Anterior cingulate cortex (tissue), 58 donors: ENCODE data around the gene SART1.

Experiments used
- DNase-seq, 58 donors: peaks; one replicate each; lab custom pipeline; 2025; lab: John Stamatoyannopoulos, UW

SART1 gene, protein sequence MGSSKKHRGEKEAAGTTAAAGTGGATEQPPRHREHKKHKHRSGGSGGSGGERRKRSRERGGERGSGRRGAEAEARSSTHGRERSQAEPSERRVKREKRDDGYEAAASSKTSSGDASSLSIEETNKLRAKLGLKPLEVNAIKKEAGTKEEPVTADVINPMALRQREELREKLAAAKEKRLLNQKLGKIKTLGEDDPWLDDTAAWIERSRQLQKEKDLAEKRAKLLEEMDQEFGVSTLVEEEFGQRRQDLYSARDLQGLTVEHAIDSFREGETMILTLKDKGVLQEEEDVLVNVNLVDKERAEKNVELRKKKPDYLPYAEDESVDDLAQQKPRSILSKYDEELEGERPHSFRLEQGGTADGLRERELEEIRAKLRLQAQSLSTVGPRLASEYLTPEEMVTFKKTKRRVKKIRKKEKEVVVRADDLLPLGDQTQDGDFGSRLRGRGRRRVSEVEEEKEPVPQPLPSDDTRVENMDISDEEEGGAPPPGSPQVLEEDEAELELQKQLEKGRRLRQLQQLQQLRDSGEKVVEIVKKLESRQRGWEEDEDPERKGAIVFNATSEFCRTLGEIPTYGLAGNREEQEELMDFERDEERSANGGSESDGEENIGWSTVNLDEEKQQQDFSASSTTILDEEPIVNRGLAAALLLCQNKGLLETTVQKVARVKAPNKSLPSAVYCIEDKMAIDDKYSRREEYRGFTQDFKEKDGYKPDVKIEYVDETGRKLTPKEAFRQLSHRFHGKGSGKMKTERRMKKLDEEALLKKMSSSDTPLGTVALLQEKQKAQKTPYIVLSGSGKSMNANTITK

DNA sequence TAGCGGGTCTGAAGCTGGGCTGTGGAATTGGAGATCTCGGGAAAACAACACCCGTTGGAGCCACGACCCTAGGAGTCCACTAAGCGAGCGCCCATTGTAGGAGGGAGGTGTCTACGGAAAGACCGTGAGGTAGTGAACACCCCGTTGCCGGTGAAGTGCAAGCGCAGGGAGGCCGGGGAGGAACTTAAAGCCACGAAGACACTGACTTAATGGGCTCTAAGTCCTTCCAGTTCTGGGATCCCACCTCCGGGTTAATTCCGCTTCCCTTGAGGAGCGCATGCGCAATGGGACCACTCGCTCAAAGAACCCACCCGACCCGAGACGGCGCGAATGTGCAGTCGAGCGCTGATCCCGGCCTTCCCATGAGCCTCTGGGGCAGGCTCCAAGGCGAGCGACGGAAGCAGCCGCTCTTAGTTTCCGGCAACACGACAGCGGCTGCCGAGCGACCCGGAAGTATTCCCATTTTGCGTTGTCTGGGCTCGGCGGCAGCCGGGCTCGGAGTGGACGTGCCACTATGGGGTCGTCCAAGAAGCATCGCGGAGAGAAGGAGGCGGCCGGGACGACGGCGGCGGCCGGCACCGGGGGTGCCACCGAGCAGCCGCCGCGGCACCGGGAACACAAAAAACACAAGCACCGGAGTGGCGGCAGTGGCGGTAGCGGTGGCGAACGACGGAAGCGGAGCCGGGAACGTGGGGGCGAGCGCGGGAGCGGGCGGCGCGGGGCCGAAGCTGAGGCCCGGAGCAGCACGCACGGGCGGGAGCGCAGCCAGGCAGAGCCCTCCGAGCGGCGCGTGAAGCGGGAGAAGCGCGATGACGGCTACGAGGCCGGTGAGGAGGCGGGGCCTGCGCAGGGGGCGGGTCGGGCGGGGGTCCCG lies at the start of gene SART1:
TSS of gene SART1 (plus strand) at position 468 of the 874 bp plus-strand sequence. CDS start at position 515, 47 bp downstream.
- DNase-seq: peak; percentile 84 to 99 (median 96)

DNA sequence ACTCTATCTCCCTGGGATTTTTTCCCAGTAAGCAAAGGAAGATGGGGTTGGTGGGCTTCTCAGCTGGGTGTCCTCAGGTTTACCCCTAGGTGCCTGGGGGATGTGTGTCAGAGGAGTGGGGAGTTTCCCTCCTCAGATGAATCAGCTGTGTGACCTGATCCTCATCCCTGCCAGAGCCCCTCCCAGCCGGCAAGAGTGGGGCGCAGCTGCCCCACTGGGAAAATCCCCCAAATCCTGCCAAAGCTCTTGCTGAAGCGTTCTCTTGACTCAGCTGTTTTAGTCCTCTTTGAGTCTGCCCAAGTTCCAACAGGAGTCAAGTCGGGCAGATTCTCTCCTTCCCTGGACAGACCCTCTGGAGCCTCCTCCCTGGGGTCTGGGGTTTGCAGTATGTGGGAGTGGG lies 48.7 kb upstream of the SART1 start:
- DNase-seq: no peak

DNA sequence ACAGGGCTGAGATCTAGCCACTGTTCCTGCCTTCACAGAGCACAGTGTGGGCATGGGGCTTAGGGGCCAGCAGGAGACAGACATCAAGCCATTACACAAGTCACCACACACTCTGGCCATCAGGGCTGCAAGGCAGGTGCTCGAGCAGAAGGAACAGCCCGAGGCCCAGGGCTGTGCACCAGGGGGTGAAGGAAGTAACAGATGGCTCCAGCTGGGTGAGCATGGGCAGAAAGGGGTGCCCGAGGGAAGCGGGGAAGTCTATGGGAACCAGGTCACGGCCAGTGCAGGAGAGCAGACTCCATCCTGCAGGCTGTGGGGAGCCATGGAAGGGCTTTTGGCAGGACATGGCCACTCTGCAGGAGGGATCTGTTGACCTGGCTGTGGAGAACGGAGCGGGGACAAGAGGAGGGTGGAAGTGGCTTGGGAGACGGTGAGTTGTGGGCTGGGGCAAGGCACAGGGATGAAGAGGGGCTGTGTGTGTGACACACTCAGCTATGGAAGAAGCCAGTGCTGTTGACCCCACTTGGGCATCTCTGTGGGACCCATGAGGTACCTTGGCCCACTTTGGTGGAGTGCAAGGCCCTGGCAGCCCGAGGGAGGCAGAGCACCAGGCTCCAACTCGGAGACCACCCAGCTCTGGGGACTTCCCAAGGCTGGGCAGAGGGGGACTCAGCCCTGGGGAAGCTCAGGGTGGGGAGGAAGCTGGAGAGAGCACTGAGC lies 46.3 kb upstream of the SART1 start:
- peak in 1 of 58 donors; percentile 31 for DNase-seq

DNA sequence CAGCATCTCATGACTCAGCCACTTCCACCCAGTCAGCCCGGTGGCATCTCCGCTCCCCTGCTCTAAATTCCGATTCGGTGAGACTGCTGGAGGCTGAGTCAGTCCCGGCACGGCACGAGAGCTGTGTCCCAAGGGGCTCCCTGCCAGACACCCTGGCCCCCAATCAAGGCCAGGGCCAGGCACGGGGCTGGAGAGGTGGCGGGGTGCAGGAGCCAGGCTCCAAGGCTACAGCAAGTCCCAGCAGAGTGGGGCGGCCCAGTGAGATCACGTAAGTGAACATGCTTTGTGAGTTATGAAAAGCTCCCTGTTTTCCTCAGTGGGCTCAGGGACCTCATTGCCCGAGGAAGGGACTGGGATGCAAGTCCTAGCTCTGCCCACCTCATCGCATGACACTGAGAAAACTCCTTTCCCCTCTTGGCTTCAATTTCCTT lies 45.7 kb upstream of the SART1 start:
- DNase-seq: peak in 17 of 58 donors; percentile 8 to 76 (median 40)

DNA sequence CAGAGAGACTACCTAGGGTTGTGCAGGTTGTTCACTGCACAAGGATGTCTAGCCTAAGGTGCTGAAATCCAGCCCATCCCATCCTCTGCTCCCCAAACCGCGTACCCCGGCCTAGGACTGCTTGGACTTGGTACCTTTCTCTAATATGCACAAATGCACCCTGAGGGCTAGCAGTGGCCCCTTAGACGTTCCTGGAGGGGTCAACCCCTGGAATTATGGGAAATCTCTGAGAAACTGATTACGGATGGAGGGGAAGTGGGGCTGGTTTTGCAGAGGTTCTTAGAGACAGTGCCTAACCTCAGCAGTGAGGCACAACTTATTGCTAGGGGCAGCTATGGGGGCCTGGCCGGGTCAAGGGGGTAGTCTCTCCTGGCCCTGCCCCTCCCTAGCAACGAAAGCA lies 45.1 kb upstream of the SART1 start:
- no peak for DNase-seq

DNA sequence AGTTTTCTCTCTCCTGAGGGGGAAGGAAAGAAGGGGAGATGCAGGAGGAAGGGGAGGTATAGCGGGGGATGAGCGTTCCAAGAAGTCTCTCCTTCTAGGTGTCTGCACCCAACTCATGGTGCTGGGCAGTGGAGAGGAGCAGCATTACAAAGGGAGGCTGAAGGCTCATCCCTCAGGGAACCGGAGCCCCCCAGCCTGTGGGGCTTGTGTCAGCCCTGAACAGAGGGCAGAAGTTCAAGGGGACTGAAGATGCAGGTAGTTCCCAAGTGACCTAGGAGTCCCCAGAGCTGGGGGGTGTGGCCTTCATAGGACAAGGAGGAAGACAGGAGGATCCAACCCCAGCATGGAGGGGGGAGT lies 44.5 kb upstream of the SART1 start:
- DNase-seq: no peak

DNA sequence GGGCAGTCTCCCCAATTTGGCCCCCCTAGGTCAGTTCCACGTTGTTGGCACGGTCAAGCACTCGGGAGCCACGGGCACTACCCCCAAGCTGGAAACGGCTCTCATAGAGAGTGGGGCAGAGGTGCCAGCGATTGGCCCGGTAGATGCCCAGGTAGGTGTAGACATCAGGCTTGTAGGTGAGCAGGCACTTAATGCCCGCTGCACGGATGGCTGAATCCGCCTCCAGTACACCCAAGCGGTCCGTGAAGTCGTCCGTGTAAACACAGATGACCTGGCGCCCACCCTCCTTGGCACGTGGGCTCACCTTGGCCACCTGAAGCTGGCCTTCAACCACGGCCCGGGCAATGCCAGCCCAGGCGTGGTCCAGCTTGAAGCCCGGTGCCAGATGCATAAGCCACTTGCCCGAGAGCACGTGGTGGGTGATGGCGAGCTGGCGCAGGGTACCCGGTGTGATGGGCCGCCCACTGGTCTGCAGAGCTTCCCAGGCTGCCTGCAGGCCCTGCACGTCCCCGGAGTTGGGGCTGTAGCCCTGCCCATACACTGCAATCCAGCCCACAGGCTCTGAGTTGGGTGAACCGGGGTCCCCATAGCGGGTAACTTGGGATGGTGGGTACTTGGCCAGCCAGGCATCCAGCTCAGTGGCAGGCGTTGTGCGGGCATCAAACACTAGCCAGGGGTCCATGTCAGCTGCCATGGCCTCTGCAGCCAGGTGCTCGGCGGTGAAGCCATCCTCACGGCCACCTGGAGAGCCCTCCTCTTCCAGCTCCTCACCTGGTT lies 43.9 kb upstream of the SART1 start:
- DNase-seq: no peak

DNA sequence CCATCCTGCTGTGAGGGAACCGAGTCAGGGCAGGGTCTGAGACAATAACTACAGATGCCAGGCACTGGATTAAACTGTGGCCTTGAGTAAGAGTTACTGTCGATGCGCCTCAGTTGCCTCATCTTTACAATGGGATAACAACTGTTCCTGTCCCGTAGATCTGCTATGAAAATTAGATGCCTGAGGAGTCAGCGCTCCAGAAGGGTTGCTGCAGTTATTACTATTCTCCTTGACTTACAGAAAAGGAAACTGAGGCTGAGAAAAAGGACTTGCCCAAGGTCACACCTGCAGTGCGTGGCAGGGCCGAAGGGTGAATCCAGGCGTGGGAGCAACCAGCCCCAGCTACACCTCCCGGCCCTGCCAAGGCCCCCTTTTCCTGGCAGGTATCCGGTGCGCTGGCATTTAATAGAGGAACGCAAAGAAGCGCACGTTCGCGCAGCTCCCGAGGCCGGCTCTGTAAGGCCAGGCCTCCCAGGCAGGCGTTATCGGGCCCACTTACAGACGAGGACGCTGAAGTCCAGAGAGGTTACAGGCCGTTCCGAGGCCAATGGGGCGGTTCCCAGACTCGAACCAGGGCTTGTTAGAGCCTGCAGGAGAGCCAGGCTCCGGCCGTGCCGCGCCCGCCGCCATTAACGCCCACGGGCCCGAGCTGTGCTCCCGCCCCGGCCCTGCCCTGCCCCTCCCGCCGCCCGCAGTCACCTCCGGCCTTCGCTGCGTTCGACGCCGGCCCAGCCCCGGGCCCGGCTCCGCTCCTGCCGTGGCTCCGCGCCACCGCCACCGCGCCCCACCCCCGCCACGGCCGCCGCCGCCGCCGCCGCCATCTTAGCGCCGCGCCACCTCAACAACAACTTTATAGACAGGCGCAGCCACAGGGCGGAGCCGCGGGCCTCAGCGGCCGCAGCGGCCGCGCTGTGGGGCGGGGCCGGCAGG lies 43.1 kb upstream of the SART1 start, which contains the start of gene C11orf68:
TSS of gene C11orf68 (minus strand) at position 852 of the 930 bp plus-strand sequence. CDS start at position 821, 31 bp downstream.
- peak in 1 of 58 donors; percentile 66 for DNase-seq

DNA sequence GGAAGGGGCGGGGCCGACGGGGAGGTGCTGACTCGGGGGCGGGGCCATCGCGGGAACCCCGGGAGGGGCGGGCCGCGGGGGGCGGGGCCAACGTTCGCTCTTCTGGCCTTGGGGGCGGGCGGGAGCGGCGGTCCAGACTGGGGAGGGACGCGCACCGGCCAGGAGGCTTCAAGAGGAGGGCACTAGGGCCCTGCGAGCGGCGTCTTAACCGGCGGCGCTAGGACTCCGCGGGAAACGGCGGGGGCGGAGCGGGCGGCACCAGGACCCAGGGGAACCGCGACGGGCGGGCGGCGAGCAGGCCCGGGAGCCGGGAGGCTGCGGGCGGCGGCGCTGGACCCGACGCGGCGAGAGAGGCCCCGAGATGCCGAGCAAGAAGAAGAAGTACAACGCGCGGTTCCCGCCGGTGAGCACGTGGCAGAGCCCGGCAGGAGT lies 42.4 kb upstream of the SART1 start, which contains the start of gene DRAP1:
TSS of gene DRAP1 (plus strand) at position 286 of the 432 bp plus-strand sequence. CDS start at position 362, 76 bp downstream.
- DNase-seq: peak; percentile 68 to 100 (median 99)

DNA sequence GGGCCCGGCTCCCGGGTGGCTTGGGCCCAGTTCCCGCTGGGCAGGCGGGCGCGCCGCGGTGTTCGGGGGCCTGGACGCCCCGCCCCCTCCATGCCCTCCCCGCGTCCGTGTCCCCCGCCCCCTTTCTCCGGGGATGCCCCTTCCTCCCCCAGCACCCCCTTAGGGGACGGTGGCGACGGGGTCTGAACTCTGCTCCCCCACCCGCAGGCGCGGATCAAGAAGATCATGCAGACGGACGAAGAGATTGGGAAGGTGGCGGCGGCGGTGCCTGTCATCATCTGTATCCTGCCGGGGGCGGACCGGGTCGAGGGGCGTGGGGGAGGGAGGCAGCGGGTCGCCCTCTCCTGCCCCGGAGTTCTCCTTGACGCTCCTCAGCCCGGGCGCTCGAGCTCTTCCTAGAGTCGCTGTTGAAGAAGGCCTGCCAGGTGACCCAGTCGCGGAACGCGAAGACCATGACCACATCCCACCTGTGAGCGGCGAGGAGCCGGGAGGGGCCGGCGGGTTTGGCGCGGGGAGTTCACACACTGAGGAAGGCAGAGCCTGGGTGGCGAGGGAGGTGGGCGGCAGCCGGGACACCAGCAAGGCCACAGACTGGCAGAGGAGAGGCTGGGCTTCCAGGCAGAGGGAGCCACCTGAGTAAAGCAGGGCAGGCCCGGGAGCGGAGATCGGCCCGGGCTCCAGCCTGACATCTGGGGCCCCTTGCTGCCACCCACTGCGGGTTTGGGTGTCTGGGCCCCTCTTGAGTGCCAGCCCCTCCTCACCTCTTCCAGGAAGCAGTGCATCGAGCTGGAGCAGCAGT lies 41.8 kb upstream of the SART1 start:
- peak in 20 of 58 donors; percentile 18 to 71 (median 48) for DNase-seq

DNA sequence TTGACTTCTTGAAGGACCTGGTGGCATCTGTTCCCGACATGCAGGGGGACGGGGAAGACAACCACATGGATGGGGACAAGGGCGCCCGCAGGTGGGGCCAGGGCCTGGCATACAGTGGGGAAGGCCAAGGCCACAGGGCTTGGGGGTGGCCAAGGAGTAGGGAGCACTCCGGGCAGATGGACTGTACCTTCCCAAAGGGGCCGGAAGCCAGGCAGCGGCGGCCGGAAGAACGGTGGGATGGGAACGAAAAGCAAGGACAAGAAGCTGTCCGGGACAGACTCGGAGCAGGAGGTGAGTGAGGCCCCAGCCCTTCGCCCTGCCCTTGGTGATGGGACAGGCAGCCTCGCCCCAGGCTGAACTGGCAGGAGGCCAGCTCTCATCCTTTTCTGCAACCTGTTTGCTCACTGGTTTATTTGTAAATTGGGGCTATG lies 41.1 kb upstream of the SART1 start:
- no peak for DNase-seq

DNA sequence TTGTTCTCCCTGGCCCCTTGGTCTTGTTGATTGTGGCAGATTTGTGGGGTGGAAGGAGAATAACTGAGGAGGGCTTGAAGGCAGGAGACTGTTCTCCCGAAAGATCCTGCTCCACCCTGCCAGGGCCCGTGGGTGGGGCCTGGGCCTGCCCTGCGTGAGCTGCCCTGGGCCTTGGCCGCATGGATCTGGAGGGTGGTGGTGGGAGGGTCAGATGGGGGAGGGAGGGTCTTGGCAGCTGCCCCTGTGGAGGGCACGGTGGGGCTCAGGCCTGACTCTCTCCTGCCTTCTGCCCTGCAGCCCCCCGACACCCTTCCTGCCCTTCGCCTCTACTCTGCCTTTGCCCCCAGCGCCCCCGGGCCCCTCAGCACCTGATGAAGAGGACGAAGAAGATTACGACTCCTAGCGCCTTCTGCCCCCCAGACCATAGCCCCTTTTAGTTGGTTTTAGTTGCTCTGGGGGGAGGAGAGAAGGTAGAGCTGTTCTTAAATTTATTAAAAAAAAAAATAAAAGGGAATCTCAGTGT lies 40.4 kb upstream of the SART1 start:
- DNase-seq: no peak

DNA sequence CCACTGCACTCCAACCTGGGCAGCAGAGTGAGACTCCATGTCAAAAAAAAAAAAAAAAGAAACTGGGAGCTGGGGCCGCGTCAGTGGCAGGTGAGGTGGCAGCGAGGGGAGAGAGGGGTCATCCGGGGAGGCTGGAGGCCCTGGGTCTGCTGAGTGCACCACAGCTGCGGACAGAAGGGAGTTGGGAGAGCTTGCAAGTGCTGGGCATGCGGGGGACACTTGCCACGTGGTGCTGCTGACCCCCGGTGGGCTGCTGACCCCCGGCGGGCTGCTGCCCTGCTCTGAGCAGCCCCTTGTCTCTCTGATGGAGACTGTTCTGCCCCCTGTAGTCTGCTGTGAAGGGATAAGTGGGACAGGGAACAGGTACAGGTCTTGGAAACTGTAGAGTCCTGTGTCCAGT lies 39.7 kb upstream of the SART1 start:
- no peak for DNase-seq

DNA sequence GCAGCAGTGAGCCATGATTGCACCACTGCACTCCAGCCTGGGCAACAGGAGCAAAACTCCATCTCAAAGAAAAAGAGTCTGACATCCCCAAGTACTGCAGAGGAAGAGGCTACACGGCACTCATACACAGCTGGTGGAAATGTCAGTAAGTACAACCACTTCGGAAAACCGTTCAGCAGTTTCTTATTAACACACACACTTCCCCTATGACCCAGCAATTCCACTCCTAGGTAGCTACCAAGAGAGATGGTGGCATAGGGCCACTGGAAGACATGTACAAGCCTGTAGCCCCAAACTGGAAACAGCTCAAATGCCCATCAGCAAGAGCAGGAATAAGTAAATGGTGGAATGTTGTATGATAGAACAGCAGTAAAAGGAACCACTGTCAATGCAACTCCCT lies 39.0 kb upstream of the SART1 start:
- DNase-seq: no peak

DNA sequence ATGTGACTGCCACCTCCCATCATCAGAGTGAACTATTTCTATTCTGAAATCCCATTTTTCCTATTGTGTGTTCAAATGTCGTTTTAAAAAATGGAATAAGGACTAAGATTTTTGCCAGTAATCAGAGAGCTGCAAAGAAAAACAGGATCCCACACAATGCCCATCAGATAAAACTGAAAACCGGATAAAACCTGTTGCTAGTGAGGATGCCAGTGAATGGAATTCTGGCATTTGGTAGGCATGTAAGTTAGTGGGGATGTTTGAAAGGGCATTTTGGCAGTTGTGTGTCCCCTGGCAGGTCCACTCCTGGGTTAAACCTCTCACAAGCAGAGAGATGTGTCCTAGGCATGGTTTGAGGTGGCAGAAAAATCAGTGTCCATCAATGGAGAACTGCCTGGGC lies 36.1 kb upstream of the SART1 start:
- DNase-seq: no peak

DNA sequence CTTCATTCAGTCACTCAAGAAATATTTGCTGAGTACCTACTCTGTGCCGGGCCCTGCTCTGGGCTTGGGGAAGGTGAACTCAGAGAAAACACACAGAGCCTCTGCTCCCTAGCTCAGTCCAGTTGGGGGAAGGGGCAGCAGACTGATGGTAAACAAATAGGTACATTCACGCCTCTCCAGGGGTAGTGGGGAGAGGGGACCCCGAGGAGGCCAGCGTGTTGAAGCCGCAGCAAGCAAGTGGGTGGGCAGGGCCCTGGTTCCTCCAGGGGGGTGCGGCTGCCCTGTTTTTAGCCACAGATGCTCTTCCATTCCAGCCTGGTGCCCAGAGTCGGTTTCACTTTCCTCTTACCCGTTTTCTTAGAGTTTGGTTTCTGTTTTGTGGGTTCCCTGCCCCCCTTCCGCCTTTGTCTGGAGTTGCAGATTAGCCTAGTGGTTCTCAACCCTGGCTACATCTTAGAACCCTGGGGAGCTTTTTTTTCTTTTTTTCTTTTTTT lies 33.6 kb upstream of the SART1 start:
- peak in 4 of 58 donors; percentile 11 to 25 (median 18) for DNase-seq
